Stimulated activated memory B cell treated with anti-CD40 and anti-IgM and Interleukin-4, amounts not matched to agents 10 μg/mL and 1 μg/mL and 100 μg/mL, for 72 hours (primary cell): ENCODE results near the gene TDRD12.
"Not testable (repeated sequence)": the region's sequence is repeated elsewhere in the genome, so short reads cannot be mapped to it uniquely, and the experiment has no call there.

ENCODE experiments used
- ATAC-seq: fragments of 150-1000 bp; cut with Tn5 transposase; 2 replicates; pipeline ENCODE4 v1.10.0; 2021
- H3K27ac Mint-ChIP-seq: one replicate; pipeline ENCODE4 v1.8.0; 2022; ENCODE audit warnings: mild to moderate bottlenecking, mixed read lengths
- H3K27me3 Mint-ChIP-seq: one replicate; pipeline ENCODE4 v1.8.0; 2022; ENCODE audit warnings: mixed read lengths
- H3K36me3 Mint-ChIP-seq: one replicate; pipeline ENCODE4 v1.8.0; 2022; ENCODE audit warnings: mixed read lengths
- H3K4me1 Mint-ChIP-seq: one replicate; pipeline ENCODE4 v1.8.0; 2022; ENCODE audit warnings: mixed read lengths
- H3K4me3 Mint-ChIP-seq: one replicate; pipeline ENCODE4 v1.8.0; 2022; ENCODE audit warnings: mild to moderate bottlenecking, moderate library complexity, mixed read lengths
- H3K9me3 Mint-ChIP-seq: one replicate; pipeline ENCODE4 v1.8.0; 2022; ENCODE audit warnings: mixed read lengths

Gene TDRD12

GRCh38 chr19:32688311-32688710 is 31.3 kb upstream of the TDRD12 start:
- no peak overlapping the region for H3K4me3 Mint-ChIP-seq
- H3K4me1 Mint-ChIP-seq: peaks cover 19% of the 10 kb centered on the region
- no peak for ATAC-seq
- no peak overlapping the region for H3K27ac Mint-ChIP-seq
- no peaks in the 10 kb centered on the region for H3K9me3 Mint-ChIP-seq
- no peaks in the 10 kb centered on the region for H3K27me3 Mint-ChIP-seq
- H3K36me3 Mint-ChIP-seq: peaks cover 6% of the 10 kb centered on the region

- no peaks in the 10 kb centered on the region for H3K27me3 Mint-ChIP-seq
- H3K9me3 Mint-ChIP-seq: no peaks in the 10 kb centered on the region
- H3K36me3 Mint-ChIP-seq: peaks cover 25% of the 10 kb centered on the region
- peak; percentile 96 for ATAC-seq
- peak within 1 kb of the TSS; percentile 97 for H3K4me3 Mint-ChIP-seq
- peak within 1 kb of the TSS; percentile 95 for H3K27ac Mint-ChIP-seq
- H3K4me1 Mint-ChIP-seq: peaks cover 49% of the 10 kb centered on the region
These were observed 28.1 kb upstream of the TDRD12 start, which contains the start of gene NUDT19 for GRCh38 chr19:32691291-32691951. Gene NUDT19 (plus strand): TSS chr19:32691821. CDS start chr19:32691961, 140 bp downstream.

GRCh38 chr19:32691952-32692726 is 27.4 kb upstream of the TDRD12 start:
- Mint-ChIP-seq H3K36me3 (peaks cover 24% of the 10 kb centered on the region), H3K4me3 (peak overlapping the region; percentile 97), H3K27ac (peak overlapping the region; percentile 95), H3K4me1 (peaks cover 49% of the 10 kb centered on the region), H3K27me3 (no peaks in the 10 kb centered on the region), H3K9me3 (no peaks in the 10 kb centered on the region)
- ATAC-seq: peak; percentile 88

GRCh38 chr19:32692727-32693061 is 26.9 kb upstream of the TDRD12 start:
- Mint-ChIP-seq H3K9me3 (no peaks in the 10 kb centered on the region), H3K27ac (peak overlapping the region; percentile 95), H3K36me3 (peaks cover 29% of the 10 kb centered on the region), H3K4me1 (peaks cover 49% of the 10 kb centered on the region), H3K4me3 (peak overlapping the region; percentile 97), H3K27me3 (no peaks in the 10 kb centered on the region)
- ATAC-seq: no peak

- Mint-ChIP-seq H3K27ac (peak overlapping the region; percentile 95), H3K36me3 (peaks cover 36% of the 10 kb centered on the region), H3K4me1 (peaks cover 49% of the 10 kb centered on the region), H3K4me3 (peak overlapping the region; percentile 97)
- not testable (repeated sequence) for ATAC-seq, H3K9me3 Mint-ChIP-seq, H3K27me3 Mint-ChIP-seq
These were observed 26.1 kb upstream of the TDRD12 start for GRCh38 chr19:32693151-32694108.

- Mint-ChIP-seq H3K36me3 (peaks cover 45% of the 10 kb centered on the region), H3K27ac (peak overlapping the region; percentile 12), H3K4me1 (peaks cover 49% of the 10 kb centered on the region)
- H3K4me3 Mint-ChIP-seq, H3K9me3 Mint-ChIP-seq, ATAC-seq, H3K27me3 Mint-ChIP-seq: not testable (repeated sequence)
These were observed 25.3 kb upstream of the TDRD12 start for GRCh38 chr19:32694316-32694715.

- H3K27me3 Mint-ChIP-seq, ATAC-seq, H3K4me3 Mint-ChIP-seq, H3K9me3 Mint-ChIP-seq: not testable (repeated sequence)
- peaks cover 49% of the 10 kb centered on the region for H3K4me1 Mint-ChIP-seq
- peaks cover 51% of the 10 kb centered on the region for H3K36me3 Mint-ChIP-seq
- peak overlapping the region; percentile 12 for H3K27ac Mint-ChIP-seq
These were observed 24.7 kb upstream of the TDRD12 start for GRCh38 chr19:32694851-32695250.

- Mint-ChIP-seq H3K4me3 (peak overlapping the region; percentile 64), H3K27ac (peak overlapping the region; percentile 12), H3K4me1 (peaks cover 49% of the 10 kb centered on the region), H3K36me3 (peaks cover 56% of the 10 kb centered on the region)
- not testable (repeated sequence) for ATAC-seq, H3K27me3 Mint-ChIP-seq, H3K9me3 Mint-ChIP-seq
These were observed 24.1 kb upstream of the TDRD12 start for GRCh38 chr19:32695506-32695905.

- Mint-ChIP-seq H3K4me1 (peaks cover 37% of the 10 kb centered on the region), H3K36me3 (peaks cover 56% of the 10 kb centered on the region)
- not testable (repeated sequence) for H3K27ac Mint-ChIP-seq, H3K4me3 Mint-ChIP-seq, H3K9me3 Mint-ChIP-seq, H3K27me3 Mint-ChIP-seq, ATAC-seq
These were observed 22.8 kb upstream of the TDRD12 start for GRCh38 chr19:32696771-32697170.

- H3K4me1 Mint-ChIP-seq: peaks cover 11% of the 10 kb centered on the region
- H3K27me3 Mint-ChIP-seq, H3K9me3 Mint-ChIP-seq, ATAC-seq, H3K27ac Mint-ChIP-seq, H3K4me3 Mint-ChIP-seq: not testable (repeated sequence)
- peaks cover 75% of the 10 kb centered on the region for H3K36me3 Mint-ChIP-seq
These were observed 19.4 kb upstream of the TDRD12 start for GRCh38 chr19:32700129-32700528.

GRCh38 chr19:32702010-32702409 is 17.6 kb upstream of the TDRD12 start:
- Mint-ChIP-seq H3K9me3 (peaks cover 5% of the 10 kb centered on the region), H3K4me3 (no peak overlapping the region), H3K27ac (no peak overlapping the region), H3K4me1 (no peaks in the 10 kb centered on the region), H3K27me3 (no peaks in the 10 kb centered on the region), H3K36me3 (peaks cover 64% of the 10 kb centered on the region)
- ATAC-seq: no peak

GRCh38 chr19:32704006-32704405 is 15.6 kb upstream of the TDRD12 start:
- not testable (repeated sequence) for H3K27ac Mint-ChIP-seq, H3K4me1 Mint-ChIP-seq

GRCh38 chr19:32708457-32708856 is 11.1 kb upstream of the TDRD12 start:
- ATAC-seq: no peak
- peaks cover 3% of the 10 kb centered on the region for H3K9me3 Mint-ChIP-seq
- H3K27ac Mint-ChIP-seq: no peak overlapping the region
- H3K27me3 Mint-ChIP-seq: no peaks in the 10 kb centered on the region
- H3K4me1 Mint-ChIP-seq: peaks cover 6% of the 10 kb centered on the region
- peaks cover 45% of the 10 kb centered on the region for H3K36me3 Mint-ChIP-seq
- no peak overlapping the region for H3K4me3 Mint-ChIP-seq

More at GRCh38 chr19:32704006-32704405, 15.6 kb upstream of the TDRD12 start:
- not testable (repeated sequence) for H3K4me3 Mint-ChIP-seq, H3K9me3 Mint-ChIP-seq, H3K27me3 Mint-ChIP-seq, ATAC-seq
- peaks cover 52% of the 10 kb centered on the region for H3K36me3 Mint-ChIP-seq

- Mint-ChIP-seq H3K27ac (no peak overlapping the region), H3K4me1 (peaks cover 6% of the 10 kb centered on the region), H3K4me3 (no peak overlapping the region), H3K27me3 (no peaks in the 10 kb centered on the region), H3K36me3 (peaks cover 39% of the 10 kb centered on the region), H3K9me3 (peaks cover 3% of the 10 kb centered on the region)
- ATAC-seq: no peak
These were observed 10.5 kb upstream of the TDRD12 start for GRCh38 chr19:32709032-32709431.

GRCh38 chr19:32711747-32712146 is 7.8 kb upstream of the TDRD12 start:
- Mint-ChIP-seq H3K9me3 (no peaks in the 10 kb centered on the region), H3K36me3 (peaks cover 41% of the 10 kb centered on the region), H3K27me3 (no peaks in the 10 kb centered on the region), H3K4me3 (no peak overlapping the region), H3K4me1 (peaks cover 6% of the 10 kb centered on the region), H3K27ac (no peak overlapping the region)
- no peak for ATAC-seq
